ENCODE results near the gene RNF17. TPM values are rescaled to one million over a fixed set of nuclear protein-coding genes. Genes with fewer than 3 reads are reported as not detected.

Gene RNF17
- total RNA-seq, 1 experiment from 2014 or later = 0.14 TPM

- CTCF ChIA-PET = no interaction called here
- DNase-seq = no peak
Measured at GRCh38 chr13:24911133-24911908, 147.4 kb downstream of the RNF17 start.

GRCh38 chr13:24916464-24916863 is 152.5 kb downstream of the RNF17 start:
- Histone ChIP-seq H3K9me3 (no peaks in the 10 kb centered on the region), H3K36me3 (ENCODE audit: control insufficient read depth, insufficient read depth, low read length) (no peaks in the 10 kb centered on the region), H3K27me3 (replicated peaks; ENCODE audit: control insufficient read depth, insufficient read depth, low read length) (no peaks in the 10 kb centered on the region), H3K4me1 (peaks cover 8% of the 10 kb centered on the region), H3K4me3 (ENCODE audit: low read depth, low read length) (no peak overlapping the region)
- peaks cover 12% of the 10 kb centered on the region for H3K4me1 Mint-ChIP-seq (ENCODE audit: low read depth, unreplicated experiment)
- no peak for DNase-seq
- POLR2A ChIA-PET = no interaction called here
- no peaks in the 10 kb centered on the region for H3K9me3 Mint-ChIP-seq (ENCODE audit: unreplicated experiment)
- no peaks in the 10 kb centered on the region for H3K36me3 Mint-ChIP-seq (ENCODE audit: insufficient read depth, unreplicated experiment)
- H3K27ac Mint-ChIP-seq (ENCODE audit: unreplicated experiment) = no peak overlapping the region
- H3K4me3 Mint-ChIP-seq (ENCODE audit: unreplicated experiment) = no peak overlapping the region
- TF ChIP-seq CTCF (IDR thresholded peaks at IDR 0.05; ENCODE audit: insufficient read depth in 1 of 2, low read depth in 1 of 2, low read length in 1 of 2, severe bottlenecking in 1 of 2, unreplicated experiment in 1 of 2) = no peak
- BruUV-seq (replicated peaks) = no TSS peak
- intact Hi-C loops (cut with micrococcal nuclease; ENCODE audit: unreplicated experiment) = no loop called here
- CTCF ChIA-PET = no interaction called here
- no peaks in the 10 kb centered on the region for H3K27me3 Mint-ChIP-seq (ENCODE audit: insufficient read depth, unreplicated experiment)

More at GRCh38 chr13:24911133-24911908, 147.4 kb downstream of the RNF17 start:
- H3K4me3 Mint-ChIP-seq (ENCODE audit: unreplicated experiment) = no peak overlapping the region
- no peaks in the 10 kb centered on the region for H3K27me3 ChIP-seq (replicated peaks; ENCODE audit: control insufficient read depth, insufficient read depth, low read length)
- H3K36me3 Mint-ChIP-seq (ENCODE audit: insufficient read depth, unreplicated experiment) = peaks cover 22% of the 10 kb centered on the region
- H3K27me3 Mint-ChIP-seq (ENCODE audit: insufficient read depth, unreplicated experiment) = no peaks in the 10 kb centered on the region
- intact Hi-C loops (cut with micrococcal nuclease; ENCODE audit: unreplicated experiment) = no loop called here
- no peak overlapping the region for H3K27ac Mint-ChIP-seq (ENCODE audit: unreplicated experiment)
- no peak overlapping the region for H3K4me3 ChIP-seq (ENCODE audit: low read depth, low read length)
- TF ChIP-seq CTCF (IDR thresholded peaks at IDR 0.05; ENCODE audit: insufficient read depth in 1 of 2, low read depth in 1 of 2, low read length in 1 of 2, severe bottlenecking in 1 of 2, unreplicated experiment in 1 of 2) = no peak
- no peaks in the 10 kb centered on the region for H3K9me3 ChIP-seq
- no peaks in the 10 kb centered on the region for H3K4me1 ChIP-seq
- no peaks in the 10 kb centered on the region for H3K9me3 Mint-ChIP-seq (ENCODE audit: unreplicated experiment)
- BruUV-seq (replicated peaks) = no TSS peak
- H3K36me3 ChIP-seq (ENCODE audit: control insufficient read depth, insufficient read depth, low read length) = no peaks in the 10 kb centered on the region; the same call in 1 of the 2 replicates
- POLR2A ChIA-PET = interaction anchor here (0.6 kb wide), 1 partner anchor 14 kb away, joined by 4 read pairs; no protein-coding TSS in a partner anchor
- peaks cover 6% of the 10 kb centered on the region for H3K4me1 Mint-ChIP-seq (ENCODE audit: low read depth, unreplicated experiment)

- H3K27me3 ChIP-seq (replicated peaks; ENCODE audit: control insufficient read depth, insufficient read depth, low read length) = no peaks in the 10 kb centered on the region
- TF ChIP-seq CTCF (IDR thresholded peaks at IDR 0.05; ENCODE audit: insufficient read depth in 1 of 2, low read depth in 1 of 2, low read length in 1 of 2, severe bottlenecking in 1 of 2, unreplicated experiment in 1 of 2) = no peak
- no peaks in the 10 kb centered on the region for H3K36me3 ChIP-seq (ENCODE audit: control insufficient read depth, insufficient read depth, low read length)
- BruUV-seq (replicated peaks) = no TSS peak
- ChIA-PET POLR2A (no interaction called here), CTCF (interaction anchor here (0.7 kb wide), 2 partner anchors 13 to 116 kb away, joined by 3 to 9 read pairs; no protein-coding TSS in a partner anchor)
- no peaks in the 10 kb centered on the region for H3K27me3 Mint-ChIP-seq (ENCODE audit: insufficient read depth, unreplicated experiment)
- H3K4me3 ChIP-seq (ENCODE audit: low read depth, low read length) = no peak overlapping the region
- H3K9me3 Mint-ChIP-seq (ENCODE audit: unreplicated experiment) = no peaks in the 10 kb centered on the region
- no peak overlapping the region for H3K27ac Mint-ChIP-seq (ENCODE audit: unreplicated experiment)
- no peak for DNase-seq
- H3K9me3 ChIP-seq = no peaks in the 10 kb centered on the region
- intact Hi-C loops (cut with micrococcal nuclease; ENCODE audit: unreplicated experiment) = no loop called here
- peak overlapping the region; percentile 55 for H3K4me3 Mint-ChIP-seq (ENCODE audit: unreplicated experiment)
- H3K36me3 Mint-ChIP-seq (ENCODE audit: insufficient read depth, unreplicated experiment) = peaks cover 6% of the 10 kb centered on the region
- H3K4me1 ChIP-seq = peaks cover 15% of the 10 kb centered on the region
- H3K4me1 Mint-ChIP-seq (ENCODE audit: low read depth, unreplicated experiment) = peaks cover 17% of the 10 kb centered on the region
Measured at GRCh38 chr13:24921003-24921402, 157.0 kb downstream of the RNF17 start.

All from Caco-2 (cell line).